HTERT RPE-1 (cell line): ENCODE data around the gene KHDC4.

Experiments used
- in situ Hi-C: fragments of 300-500 bp; cut with MboI; formaldehyde crosslinking; loops from 4 replicates; pipeline ENCODE4 v1.14.3; 2020; ENCODE audit warnings: low sequenced_read_pairs

The KHDC4 gene

DNA sequence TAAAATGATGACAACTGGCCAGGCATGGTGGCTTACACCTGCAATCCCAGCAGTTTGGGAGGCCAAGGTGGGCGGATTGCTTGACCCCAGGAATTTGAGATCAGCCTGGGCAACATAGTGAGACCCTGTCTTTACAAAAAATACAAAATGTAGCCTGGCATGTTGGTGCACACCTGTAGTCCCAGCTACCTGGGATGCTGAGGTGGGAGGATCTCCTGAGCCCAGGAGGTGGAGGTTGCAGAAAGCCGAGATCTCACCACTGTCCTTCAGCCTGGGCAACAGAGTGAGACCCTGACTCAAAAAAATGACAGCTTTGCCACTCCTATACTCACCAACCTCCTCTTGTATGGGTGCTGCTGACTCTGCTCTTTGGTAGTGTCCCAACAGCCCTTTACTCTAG, 56.3 kb downstream of the KHDC4 start:
- in situ Hi-C loops: no loop called here

DNA sequence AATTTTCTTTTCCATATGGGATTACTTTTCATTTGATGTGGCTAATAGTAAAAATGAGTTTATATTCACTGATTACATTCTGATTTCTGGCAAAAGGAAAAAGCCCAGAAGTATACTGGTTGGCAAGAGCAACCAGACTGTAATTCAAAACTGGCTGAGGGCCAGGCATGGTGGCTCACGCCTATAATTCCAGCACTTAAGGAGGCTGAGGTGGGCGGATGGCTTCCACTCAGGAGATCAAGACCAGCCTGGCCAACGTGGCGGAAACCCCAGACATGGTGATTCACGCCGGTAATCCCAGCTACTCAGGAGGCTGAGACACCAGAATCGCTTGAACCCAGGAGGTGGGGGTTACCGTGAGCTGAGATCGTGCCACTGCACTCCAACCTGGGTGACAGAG, 60.4 kb downstream of the KHDC4 start:
- in situ Hi-C loops: no loop called here

DNA sequence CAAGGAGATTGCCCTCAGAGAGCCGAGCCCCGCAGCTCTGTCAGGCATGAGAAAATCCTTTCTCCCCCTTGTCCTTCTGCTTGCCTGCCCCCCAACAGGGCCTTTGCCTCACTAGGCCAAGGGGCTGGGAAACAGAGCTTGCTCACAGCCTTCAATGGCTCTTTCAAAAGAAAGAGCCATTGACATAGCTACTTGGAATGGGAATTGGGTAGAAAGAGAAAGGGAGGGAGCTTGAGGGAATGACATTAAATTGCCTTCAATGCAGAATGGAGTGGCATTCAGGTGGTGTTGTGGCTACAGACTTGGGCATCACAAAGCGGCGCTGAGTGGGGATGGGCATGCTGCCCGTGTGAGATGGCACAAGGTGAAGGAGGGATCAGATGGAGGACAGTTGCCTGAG, 61.7 kb downstream of the KHDC4 start:
- in situ Hi-C loops: no loop called here

DNA sequence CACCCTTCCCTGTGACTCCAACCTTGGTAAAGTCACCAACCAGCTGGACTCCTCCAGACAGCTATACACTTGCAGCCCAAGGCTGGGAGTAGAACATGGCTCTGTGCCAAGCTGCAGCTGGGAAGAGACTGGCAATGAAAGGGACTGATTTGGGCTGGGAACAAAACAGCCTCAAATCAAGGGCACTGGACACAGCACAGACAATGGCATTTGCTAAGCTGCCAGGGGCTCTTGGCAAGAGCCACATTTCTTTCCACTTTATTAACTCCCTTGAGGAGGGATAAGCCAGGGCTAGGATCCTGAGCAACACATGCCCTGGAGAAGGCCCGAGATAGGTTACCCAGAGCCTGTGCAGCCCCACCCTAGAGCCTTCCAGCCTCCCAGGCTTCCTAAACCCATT, 62.8 kb downstream of the KHDC4 start:
- in situ Hi-C loops: no loop called here

DNA sequence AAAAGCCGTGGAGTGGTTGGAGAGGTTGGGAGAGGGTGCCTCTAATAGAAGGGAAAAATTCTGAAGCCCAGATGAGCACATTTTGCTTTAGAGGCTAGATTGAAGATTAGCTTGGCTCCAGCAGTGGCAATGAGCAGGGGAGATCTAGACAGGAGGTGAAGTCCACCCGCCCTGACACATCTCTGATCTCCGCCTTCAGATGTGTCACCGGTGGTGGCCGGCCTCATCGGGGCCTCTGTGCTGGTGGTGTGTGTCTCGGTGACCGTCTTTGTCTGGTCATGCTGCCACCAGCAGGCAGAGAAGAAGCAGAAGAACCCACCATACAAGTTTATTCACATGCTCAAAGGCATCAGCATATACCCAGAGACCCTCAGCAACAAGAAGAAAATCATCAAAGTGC, 66.4 kb downstream of the KHDC4 start:
- in situ Hi-C loops: no loop called here

DNA sequence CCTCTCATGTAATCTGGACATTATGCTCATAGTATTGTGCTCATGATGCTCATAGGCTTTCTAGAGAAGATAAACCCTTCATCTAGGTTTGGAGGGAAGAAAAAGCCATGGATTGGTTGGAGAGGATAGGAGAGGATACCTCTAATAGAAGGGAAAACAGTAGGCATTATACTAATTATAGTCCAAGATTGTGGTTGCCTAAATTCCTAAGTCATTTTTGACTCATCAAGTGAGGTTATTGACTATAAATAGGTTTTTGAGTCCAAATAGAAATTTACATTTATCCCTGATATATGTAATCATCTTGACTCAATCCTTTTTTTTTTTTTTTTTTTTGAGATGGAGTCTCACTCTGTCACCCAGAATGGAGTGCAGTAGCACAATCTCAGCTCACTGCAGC, 69.8 kb downstream of the KHDC4 start:
- in situ Hi-C loops: no loop called here
